Left hindlimb (tissue), 1 donor: ENCODE measurements around the gene TBC1D22A.

Experiments
- DNase-seq: peaks from one replicate; pipeline ENCODE4 v3.0.0-alpha.2; 2018

Gene TBC1D22A

GRCh38 chr22:46914481-46914880 is 152.0 kb downstream of the TBC1D22A start:
- no peak for DNase-seq

GRCh38 chr22:46914916-46915894 is 152.8 kb downstream of the TBC1D22A start:
- no peak for DNase-seq

- DNase-seq = no peak
Measured at GRCh38 chr22:46915950-46916730, 153.7 kb downstream of the TBC1D22A start.

DNA sequence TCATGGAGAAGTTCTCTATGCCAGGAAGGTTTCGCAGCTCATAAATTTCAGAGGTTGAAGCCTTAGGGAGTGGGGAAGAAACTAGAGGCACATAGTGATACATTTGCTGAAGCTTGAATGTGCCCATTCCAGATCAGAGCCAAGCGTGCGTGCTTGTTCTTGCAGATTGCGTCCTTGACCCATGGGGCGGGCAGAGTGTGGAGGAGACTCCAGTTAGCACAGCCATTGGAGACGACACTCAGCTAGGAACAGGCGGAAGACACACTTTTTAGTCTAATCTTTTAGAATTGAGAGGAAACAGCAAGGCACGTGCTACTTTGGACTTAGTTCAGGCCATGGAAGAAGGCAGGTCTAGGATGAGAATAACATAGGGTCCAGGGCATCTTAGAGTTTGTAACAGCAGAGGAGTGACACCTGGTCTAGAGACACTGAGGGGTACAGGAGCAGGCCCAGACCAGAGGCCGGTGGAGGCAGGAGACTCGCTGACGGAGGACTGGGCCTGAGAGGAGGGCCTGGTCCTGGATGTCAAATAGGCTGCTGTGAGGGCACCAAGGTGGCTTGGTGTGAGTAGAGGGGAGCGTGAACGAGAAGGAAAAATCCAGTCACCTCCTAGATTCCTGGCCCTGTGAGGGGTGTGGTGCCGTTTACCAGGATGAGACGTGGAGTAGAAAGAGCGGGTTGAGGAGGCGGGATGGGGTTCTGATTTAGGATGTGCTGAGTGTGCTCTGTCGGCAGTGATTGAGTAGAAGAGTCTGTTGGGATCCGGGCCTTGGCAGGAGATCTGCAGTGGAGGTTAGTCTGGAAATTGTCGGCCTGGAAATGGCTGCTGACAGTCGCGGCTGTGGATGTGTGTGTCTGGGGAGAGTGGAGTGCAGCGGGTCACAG is 154.7 kb downstream of the TBC1D22A start:
- DNase-seq = no peak

DNA sequence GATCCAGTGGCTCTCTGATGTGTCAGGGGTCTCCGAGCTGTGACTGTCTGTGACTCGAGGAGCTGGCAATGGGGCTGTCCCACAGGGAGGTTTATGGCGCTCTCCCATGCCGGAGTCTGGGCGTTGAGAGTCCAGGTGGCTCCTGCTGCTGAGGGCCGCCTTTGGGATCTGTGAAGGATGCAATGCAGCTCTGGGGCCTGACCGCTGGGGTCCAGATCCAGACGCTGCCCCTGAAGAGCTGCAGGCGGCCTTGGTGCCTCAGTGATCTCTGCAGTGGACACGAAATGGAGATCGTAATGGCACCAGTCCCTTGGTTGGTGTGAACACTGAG is 155.3 kb downstream of the TBC1D22A start:
- DNase-seq = no peak

- no peak for DNase-seq
Measured at GRCh38 chr22:46918197-46918596, 155.7 kb downstream of the TBC1D22A start.

DNA sequence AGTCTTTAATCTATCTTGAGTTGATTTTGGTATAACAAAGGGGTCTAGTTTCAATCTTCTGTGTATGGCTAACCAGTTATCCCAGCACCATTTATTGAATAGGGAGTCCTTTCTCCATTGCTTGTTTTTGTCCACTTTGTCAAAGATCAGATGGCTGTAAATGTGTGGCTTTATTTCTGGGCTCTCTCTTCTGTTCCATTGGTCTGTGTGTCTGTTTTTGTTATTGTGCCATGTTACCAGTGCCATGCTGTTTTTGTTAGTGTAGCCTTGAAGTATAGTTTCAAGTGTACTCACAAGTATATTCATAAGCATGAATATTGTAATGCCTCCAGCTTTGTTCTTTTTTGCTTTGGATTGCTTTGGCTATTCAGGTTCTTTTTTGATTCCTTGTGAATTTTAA is 159.6 kb downstream of the TBC1D22A start:
- DNase-seq = no peak

DNA sequence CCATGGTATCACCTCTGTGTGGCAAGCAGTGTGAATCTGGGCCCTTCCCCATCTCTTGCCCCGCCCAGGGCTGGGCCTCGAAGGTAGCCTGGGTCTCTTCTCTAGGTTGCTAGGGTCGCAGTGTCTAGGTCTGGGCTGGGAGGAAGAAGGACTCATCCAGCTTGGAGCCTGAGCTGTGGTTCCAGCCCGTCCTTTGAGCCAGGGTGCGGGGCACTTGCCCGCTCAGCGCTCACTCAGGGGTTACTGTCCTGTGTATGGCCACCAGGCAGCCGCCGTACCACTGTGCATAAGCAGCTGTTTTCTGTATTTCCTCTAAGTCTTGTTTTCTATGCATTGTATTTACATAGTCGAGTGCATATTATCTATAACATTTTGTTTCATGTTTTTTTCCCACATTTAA is 160.9 kb downstream of the TBC1D22A start:
- no peak for DNase-seq

GRCh38 chr22:46925818-46926217 is 163.4 kb downstream of the TBC1D22A start:
- DNase-seq = no peak

DNA sequence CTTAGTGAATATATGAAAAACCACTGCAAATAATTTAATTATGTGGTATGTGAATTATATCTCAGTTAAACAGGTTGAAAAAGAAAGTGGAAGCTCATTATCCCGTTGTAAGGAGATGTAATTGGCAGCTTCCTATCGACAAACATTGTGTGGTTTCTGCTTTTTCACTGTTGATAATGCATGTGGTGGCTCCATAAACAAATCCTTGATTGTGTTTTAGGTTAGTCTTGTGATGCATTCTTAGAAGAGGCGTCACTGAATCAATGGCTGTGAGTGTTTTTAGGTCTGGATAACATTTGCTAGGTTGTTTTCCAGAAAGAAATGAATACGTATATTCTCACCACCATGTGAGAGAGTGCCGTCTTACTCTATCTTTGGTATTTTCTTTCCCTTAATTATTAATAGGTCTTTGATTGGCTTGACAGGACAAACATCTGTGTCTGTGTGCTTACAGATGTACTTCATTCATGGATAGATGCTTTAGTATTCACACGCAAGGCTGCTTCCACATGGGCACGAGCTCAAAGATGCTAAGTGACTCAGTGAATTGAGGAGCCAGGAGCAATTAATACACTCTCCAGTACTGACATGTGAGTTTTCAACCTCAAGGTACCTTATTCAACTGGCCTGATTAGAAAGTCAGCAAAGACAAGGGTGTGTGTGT is 166.7 kb downstream of the TBC1D22A start:
- DNase-seq = no peak

DNA sequence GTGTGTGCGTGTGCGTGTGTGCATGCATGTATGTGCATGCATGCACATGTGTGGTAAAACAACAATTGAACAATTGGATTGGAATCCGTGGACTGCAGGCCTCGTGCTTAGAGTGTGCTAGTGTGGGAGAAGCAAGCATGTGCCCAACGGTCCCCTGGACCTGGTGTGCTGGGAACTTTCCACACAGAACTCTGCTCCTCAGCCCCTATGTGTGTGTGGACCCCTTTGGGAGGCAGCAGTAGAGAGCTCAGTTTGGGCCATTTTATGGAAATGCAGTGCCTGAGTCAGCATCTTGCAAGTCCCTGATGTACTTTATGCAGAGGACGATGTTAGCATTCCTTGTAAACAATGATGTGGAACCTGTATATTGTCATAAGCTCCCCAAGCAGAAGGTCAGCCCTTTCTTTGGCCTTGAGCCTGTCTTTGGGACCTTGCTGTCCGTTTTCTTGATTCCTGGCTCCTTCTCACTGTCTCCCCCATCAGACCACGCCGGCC is 167.3 kb downstream of the TBC1D22A start:
- no peak for DNase-seq

DNA sequence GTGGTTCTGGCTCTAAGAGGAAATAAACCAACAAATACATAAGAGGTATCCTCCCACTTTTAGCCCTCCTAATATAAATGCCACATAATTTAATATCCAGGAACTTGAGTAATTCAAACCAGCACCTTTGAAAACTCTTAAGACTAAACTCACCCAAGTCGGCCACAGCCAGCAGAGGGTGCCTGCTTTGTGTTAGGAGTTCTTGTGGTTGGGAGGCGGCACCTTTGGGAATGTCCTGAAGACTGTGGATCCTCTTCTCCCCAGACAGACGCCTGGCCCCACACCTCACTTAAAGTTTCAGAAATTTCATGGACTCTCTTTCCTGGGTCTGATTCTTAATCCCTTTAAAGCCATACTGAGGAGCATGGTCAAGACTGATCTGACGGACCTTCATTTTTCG is 169.0 kb downstream of the TBC1D22A start:
- DNase-seq = no peak

GRCh38 chr22:46931881-46932280 is 169.4 kb downstream of the TBC1D22A start:
- no peak for DNase-seq

- DNase-seq = no peak
Measured at GRCh38 chr22:46933040-46933930, 170.8 kb downstream of the TBC1D22A start.

- DNase-seq = no peak
Measured at GRCh38 chr22:46934172-46934745, 171.8 kb downstream of the TBC1D22A start.

- DNase-seq = no peak
Measured at GRCh38 chr22:46934746-46935491, 172.5 kb downstream of the TBC1D22A start.

- DNase-seq = no peak
Measured at GRCh38 chr22:46935506-46936377, 173.3 kb downstream of the TBC1D22A start.

DNA sequence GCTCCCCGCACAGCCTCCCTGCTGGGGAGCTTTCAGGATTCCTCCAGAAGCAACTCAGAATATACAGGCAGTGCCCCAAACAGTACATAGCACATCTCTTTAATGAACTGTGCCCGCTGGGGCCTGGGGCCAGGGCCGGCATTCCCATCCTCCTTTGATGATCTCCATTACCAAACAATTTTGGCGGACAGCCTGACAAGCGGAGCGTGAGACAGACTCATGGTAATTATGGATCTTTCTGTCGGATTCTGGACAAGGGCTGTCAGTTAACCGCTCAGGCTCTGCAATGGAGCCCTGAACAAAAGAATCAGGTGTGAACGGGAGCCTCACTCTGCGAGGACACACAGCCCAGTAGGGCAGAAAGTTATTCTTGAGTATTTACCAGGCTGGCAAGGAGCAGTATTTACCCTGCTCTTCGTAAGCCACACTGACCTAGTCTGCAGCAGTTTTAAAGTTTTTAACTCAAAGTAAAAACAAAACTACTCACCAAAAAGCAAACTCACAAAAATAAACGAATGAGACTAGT is 174.0 kb downstream of the TBC1D22A start:
- no peak for DNase-seq

DNA sequence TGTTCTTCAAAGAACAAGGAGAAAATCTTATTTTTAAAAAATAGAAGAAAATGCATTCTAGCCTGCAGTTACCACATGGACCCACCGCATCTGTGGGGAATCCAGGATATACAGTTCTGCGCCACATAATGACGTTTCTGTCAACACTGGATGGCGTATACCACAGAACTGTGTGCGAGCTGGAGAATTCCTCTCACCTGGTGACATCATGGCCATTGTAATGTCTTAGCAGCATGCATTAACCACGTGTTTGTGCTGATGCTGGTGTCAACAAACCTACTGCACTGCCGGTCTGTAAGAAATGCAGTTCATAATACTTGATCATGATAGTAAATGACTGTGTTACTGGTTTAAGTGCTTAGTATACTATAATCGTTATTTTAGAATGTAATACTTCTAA is 174.7 kb downstream of the TBC1D22A start:
- DNase-seq = no peak
